SKM-1 treated with dmso at 0.1 percent for 144 hours (cell line): Measurements from ENCODE around the gene THADA.
"Not testable (repeated sequence)": the region's sequence is repeated elsewhere in the genome, so short reads cannot be mapped to it uniquely, and the experiment has no call there.

Source experiments
- DNase-seq: peaks from one replicate; lab custom pipeline; 2025; ENCODE audit not compliant: unreplicated experiment; lab: John Stamatoyannopoulos, UW

The THADA gene

GRCh38 chr2:43417300-43417699, 178.5 kb downstream of the THADA start:
- no peak for DNase-seq

GRCh38 chr2:43415592-43415991, 180.2 kb downstream of the THADA start:
- no peak for DNase-seq

GRCh38 chr2:43414586-43415135, 181.2 kb downstream of the THADA start:
- DNase-seq: no peak

GRCh38 chr2:43414033-43414432, 181.8 kb downstream of the THADA start:
- DNase-seq: no peak

GRCh38 chr2:43412114-43412753, 183.6 kb downstream of the THADA start:
- no peak for DNase-seq

GRCh38 chr2:43410055-43410604, 185.7 kb downstream of the THADA start:
- no peak for DNase-seq

GRCh38 chr2:43408407-43409160, 187.3 kb downstream of the THADA start:
- DNase-seq: peak; percentile 90

- no peak for DNase-seq
These were observed 187.9 kb downstream of the THADA start for GRCh38 chr2:43407935-43408334.

GRCh38 chr2:43406651-43407279, 189.1 kb downstream of the THADA start:
- DNase-seq: no peak

GRCh38 chr2:43405829-43406228, 190.0 kb downstream of the THADA start:
- DNase-seq: no peak

GRCh38 chr2:43402452-43402937, 193.3 kb downstream of the THADA start:
- no peak for DNase-seq

GRCh38 chr2:43402002-43402401, 193.8 kb downstream of the THADA start:
- DNase-seq: no peak

- no peak for DNase-seq
These were observed 195.3 kb downstream of the THADA start for GRCh38 chr2:43400508-43400907.

- no peak for DNase-seq
These were observed 196.1 kb downstream of the THADA start for GRCh38 chr2:43399515-43400264.

GRCh38 chr2:43399098-43399497, 196.7 kb downstream of the THADA start:
- DNase-seq: no peak

- DNase-seq: no peak
These were observed 198.0 kb downstream of the THADA start for GRCh38 chr2:43397821-43398220.

- no peak for DNase-seq
These were observed 198.4 kb downstream of the THADA start for GRCh38 chr2:43397411-43397810.

- not testable (repeated sequence) for DNase-seq
These were observed 199.5 kb downstream of the THADA start for GRCh38 chr2:43396344-43396743.

GRCh38 chr2:43393918-43394317, 201.9 kb downstream of the THADA start:
- no peak for DNase-seq

GRCh38 chr2:43391878-43392215, 204.0 kb downstream of the THADA start:
- DNase-seq: no peak
